GM18502 (cell line): ENCODE data around the gene BRIX1.

Experiments
- ATAC-seq: cut with Tn5 transposase; IDR thresholded peaks from one replicate; pipeline ENCODE4 v1.9.1; 2021; ENCODE audit warnings: mild to moderate bottlenecking; ENCODE audit not compliant: unreplicated experiment, poor library complexity

BRIX1 gene

GRCh38 chr5:34915139-34915855, at the start of gene BRIX1, which contains the start of gene RAD1:
Gene BRIX1, plus strand, starts transcription at chr5:34915711. Its CDS starts 28 bp downstream, at chr5:34915739.
Gene RAD1, minus strand, starts transcription at chr5:34915504. Its CDS starts 612 bp downstream, at chr5:34914892.
- peak; percentile 98 for ATAC-seq

GRCh38 chr5:34866989-34867471, 48.5 kb upstream of the BRIX1 start:
- no peak for ATAC-seq

- ATAC-seq, result no peak
Measured at GRCh38 chr5:34867660-34868059, 47.9 kb upstream of the BRIX1 start.

- ATAC-seq, result no peak
Measured at GRCh38 chr5:34868791-34869190, 46.7 kb upstream of the BRIX1 start.

GRCh38 chr5:34869256-34869655, 46.3 kb upstream of the BRIX1 start:
- ATAC-seq, result no peak

GRCh38 chr5:34870382-34870781, 45.1 kb upstream of the BRIX1 start:
- no peak for ATAC-seq

GRCh38 chr5:34876275-34876674, 39.2 kb upstream of the BRIX1 start:
- no peak for ATAC-seq

- no peak for ATAC-seq
Measured at GRCh38 chr5:34881246-34881645, 34.3 kb upstream of the BRIX1 start.

GRCh38 chr5:34886392-34887119, 29.0 kb upstream of the BRIX1 start:
- no peak for ATAC-seq

- no peak for ATAC-seq
Measured at GRCh38 chr5:34889394-34889793, 26.1 kb upstream of the BRIX1 start.

- ATAC-seq, result no peak
Measured at GRCh38 chr5:34891981-34892380, 23.5 kb upstream of the BRIX1 start.

GRCh38 chr5:34892414-34892813, 23.1 kb upstream of the BRIX1 start:
- ATAC-seq, result no peak

- ATAC-seq, result no peak
Measured at GRCh38 chr5:34894716-34895115, 20.8 kb upstream of the BRIX1 start.

GRCh38 chr5:34895641-34896419, 19.7 kb upstream of the BRIX1 start:
- ATAC-seq, result no peak

- no peak for ATAC-seq
Measured at GRCh38 chr5:34897646-34898045, 17.9 kb upstream of the BRIX1 start.

- peak; percentile 89 for ATAC-seq
Measured at GRCh38 chr5:34898258-34898895, 17.1 kb upstream of the BRIX1 start.

GRCh38 chr5:34899066-34899465, 16.4 kb upstream of the BRIX1 start:
- no peak for ATAC-seq

GRCh38 chr5:34900652-34901051, 14.9 kb upstream of the BRIX1 start:
- no peak for ATAC-seq

GRCh38 chr5:34903260-34903659, 12.3 kb upstream of the BRIX1 start:
- ATAC-seq, result no peak

GRCh38 chr5:34905564-34905963, 9.9 kb upstream of the BRIX1 start:
- ATAC-seq, result no peak
